ENCODE measurements around the gene TRRAP.
A peak's percentile ranks its signal among the peaks of the same experiment; 100 is the strongest.
"Not testable (repeated sequence)": the region's sequence is repeated elsewhere in the genome, so short reads cannot be mapped to it uniquely, and the experiment has no call there.

Gene TRRAP

GRCh38 chr7:99038086-99038855 lies 159.9 kb downstream of the TRRAP start:
- peak overlapping the region in 1 of 2 donors; percentile 91 for H3K27ac Mint-ChIP-seq
- H3K27me3 Mint-ChIP-seq: no peaks in the 10 kb centered on the region
- peaks cover 7% of the 10 kb centered on the region for H3K4me1 Mint-ChIP-seq
- ATAC-seq (no peak), DNase-seq (no peak)
- no peaks in the 10 kb centered on the region for H3K9me3 Mint-ChIP-seq
- H3K4me3 Mint-ChIP-seq: no peak overlapping the region

- H3K4me3 Mint-ChIP-seq: no peak overlapping the region
- H3K9me3 Mint-ChIP-seq: no peaks in the 10 kb centered on the region
- H3K27me3 Mint-ChIP-seq: no peaks in the 10 kb centered on the region
- ATAC-seq: no peak
- peaks cover 7% of the 10 kb centered on the region for H3K4me1 Mint-ChIP-seq
- DNase-seq: no peak
- H3K27ac Mint-ChIP-seq: no peak overlapping the region
Measured at GRCh38 chr7:99039384-99039891, 161.1 kb downstream of the TRRAP start.

GRCh38 chr7:99040104-99040958 lies 162.0 kb downstream of the TRRAP start:
- Mint-ChIP-seq H3K4me3 (no peak overlapping the region), H3K27me3 (no peaks in the 10 kb centered on the region), H3K4me1 (peaks cover 7% of the 10 kb centered on the region), H3K27ac (no peak overlapping the region), H3K9me3 (no peaks in the 10 kb centered on the region)
- peak; percentile 36 to 47 for DNase-seq
- peak; percentile 71 for ATAC-seq

GRCh38 chr7:99041526-99041925 lies 163.2 kb downstream of the TRRAP start:
- Mint-ChIP-seq H3K27ac (no peak overlapping the region), H3K27me3 (no peaks in the 10 kb centered on the region), H3K4me1 (peaks cover 7% of the 10 kb centered on the region), H3K4me3 (no peak overlapping the region), H3K9me3 (no peaks in the 10 kb centered on the region)
- DNase-seq (no peak), ATAC-seq (no peak)

GRCh38 chr7:99042957-99043356 lies 164.6 kb downstream of the TRRAP start:
- Mint-ChIP-seq H3K4me3 (no peak overlapping the region), H3K4me1 (peaks cover 7% of the 10 kb centered on the region), H3K27me3 (no peaks in the 10 kb centered on the region), H3K9me3 (no peaks in the 10 kb centered on the region), H3K27ac (no peak overlapping the region)
- DNase-seq (no peak), ATAC-seq (no peak)

- H3K27ac Mint-ChIP-seq: peak overlapping the region in 1 of 2 donors; percentile 55
- H3K4me1 Mint-ChIP-seq, H3K9me3 Mint-ChIP-seq, DNase-seq, ATAC-seq, H3K27me3 Mint-ChIP-seq, H3K4me3 Mint-ChIP-seq: not testable (repeated sequence)
Measured at GRCh38 chr7:99044858-99045257, 166.5 kb downstream of the TRRAP start.

- H3K27me3 Mint-ChIP-seq, DNase-seq, H3K9me3 Mint-ChIP-seq, ATAC-seq, H3K27ac Mint-ChIP-seq, H3K4me3 Mint-ChIP-seq: not testable (repeated sequence)
- peaks cover 10% of the 10 kb centered on the region for H3K4me1 Mint-ChIP-seq
Measured at GRCh38 chr7:99046262-99046661, 167.9 kb downstream of the TRRAP start.

GRCh38 chr7:99046722-99047121 lies 168.4 kb downstream of the TRRAP start:
- Mint-ChIP-seq H3K27ac (peak overlapping the region in 1 of 2 donors; percentile 34), H3K27me3 (no peaks in the 10 kb centered on the region), H3K4me1 (peaks cover 15% of the 10 kb centered on the region), H3K9me3 (no peaks in the 10 kb centered on the region), H3K4me3 (no peak overlapping the region)
- no peak for ATAC-seq
- DNase-seq: no peak

- H3K27ac Mint-ChIP-seq: peak overlapping the region in 1 of 2 donors; percentile 90
- DNase-seq (no peak), ATAC-seq (no peak)
- H3K4me1 Mint-ChIP-seq: peaks cover 15% of the 10 kb centered on the region
- H3K27me3 Mint-ChIP-seq: no peaks in the 10 kb centered on the region
- no peak overlapping the region for H3K4me3 Mint-ChIP-seq
- no peaks in the 10 kb centered on the region for H3K9me3 Mint-ChIP-seq
Measured at GRCh38 chr7:99047526-99048077, 169.3 kb downstream of the TRRAP start.

- Mint-ChIP-seq H3K27ac (no peak overlapping the region), H3K9me3 (no peaks in the 10 kb centered on the region), H3K27me3 (no peaks in the 10 kb centered on the region), H3K4me3 (no peak overlapping the region), H3K4me1 (peaks cover 15% of the 10 kb centered on the region)
- no peak for DNase-seq
- no peak for ATAC-seq
Measured at GRCh38 chr7:99050971-99051370, 172.6 kb downstream of the TRRAP start.

GRCh38 chr7:99054781-99055180 lies 176.4 kb downstream of the TRRAP start:
- H3K27ac Mint-ChIP-seq: peak overlapping the region in 1 of 2 donors; percentile 59
- DNase-seq: no peak
- H3K4me3 Mint-ChIP-seq: no peak overlapping the region
- H3K9me3 Mint-ChIP-seq: no peaks in the 10 kb centered on the region
- peaks cover 15% of the 10 kb centered on the region for H3K4me1 Mint-ChIP-seq
- no peak for ATAC-seq
- no peaks in the 10 kb centered on the region for H3K27me3 Mint-ChIP-seq

GRCh38 chr7:99061001-99061776 lies 182.9 kb downstream of the TRRAP start:
- no peak for ATAC-seq
- no peaks in the 10 kb centered on the region for H3K27me3 Mint-ChIP-seq
- H3K4me3 Mint-ChIP-seq: no peak overlapping the region
- no peak overlapping the region for H3K27ac Mint-ChIP-seq
- no peak for DNase-seq
- no peaks in the 10 kb centered on the region for H3K9me3 Mint-ChIP-seq
- peaks cover 4% of the 10 kb centered on the region for H3K4me1 Mint-ChIP-seq

Data from stimulated activated naive CD8-positive, alpha-beta T cell treated with anti-CD3 and anti-CD28 coated beads, Interleukin-15, amount 100 ng/mL, for 72 hours (primary cell).